Lung (tissue), 12 donors: ENCODE results near the gene LDHB. TPM values are rescaled to one million over a fixed set of nuclear protein-coding genes. Genes with fewer than 3 reads are reported as not detected.

ENCODE experiments used
- ATAC-seq: fragments of 200-7000 bp; cut with Tn5 transposase; one replicate; pipeline ENCODE4 v1.9.1; 2020; ENCODE audit warnings: moderate number of reproducible peaks; ENCODE audit not compliant: insufficient read depth, low FRiP score
- DNase-seq, 3 donors: peaks; one replicate each; pipeline ENCODE4 v3.0.0-alpha.2; 2013 to 2017
- H3K27ac ChIP-seq, 2 donors: one replicate each; pipeline ENCODE4 v1.5.1; 2013; ENCODE audit warnings: mild to moderate bottlenecking in 2 of 2, moderate library complexity in 2 of 2, control low read depth in 1 of 2, inconsistent platforms in 1 of 2, low read depth in 1 of 2, low read length in 1 of 2
- H3K27me3 ChIP-seq, 3 donors: one replicate each; pipeline ENCODE4 v1.5.1; 2013; ENCODE audit warnings: low read length in 2 of 3; ENCODE audit not compliant: control insufficient read depth in 3 of 3, insufficient read depth in 3 of 3
- H3K36me3 ChIP-seq, 4 donors: one replicate each; pipeline ENCODE4 v1.5.1; 2013; ENCODE audit warnings: low read length in 4 of 4, mild to moderate bottlenecking in 1 of 4, moderate library complexity in 1 of 4; ENCODE audit not compliant: control insufficient read depth in 4 of 4, insufficient read depth in 4 of 4
- H3K4me1 ChIP-seq, 5 donors: one replicate each; pipeline ENCODE4 v1.5.1; 2013; ENCODE audit warnings: low read length in 5 of 5, mild to moderate bottlenecking in 2 of 5, moderate library complexity in 1 of 5; ENCODE audit not compliant: control insufficient read depth in 5 of 5, insufficient read depth in 5 of 5
- H3K4me3 ChIP-seq: one replicate; pipeline ENCODE4 v1.5.1; 2013; ENCODE audit warnings: mild to moderate bottlenecking, control low read depth, moderate library complexity
- H3K9ac ChIP-seq, 2 donors: one replicate each; pipeline ENCODE4 v1.5.1; 2013; ENCODE audit warnings: low read length in 2 of 2, control low read depth in 1 of 2; ENCODE audit not compliant: insufficient read depth in 1 of 2
- H3K9me3 ChIP-seq, 4 donors: one replicate each; pipeline ENCODE4 v1.5.1; 2013; ENCODE audit warnings: low read length in 3 of 4, mild to moderate bottlenecking in 1 of 4, moderate library complexity in 1 of 4; ENCODE audit not compliant: control insufficient read depth in 4 of 4, insufficient read depth in 3 of 4
- WGBS, 2 donors: extraction: QIAGEN DNeasy Blood & Tissue Kit; methylation state at CpG; one replicate each; pipeline ENCODE4 v1.1.7; 2013; 5-methylcytosine and 5-hydroxymethylcytosine counted together
- polyA plus RNA-seq, 2 donors: library from polyadenylated mRNA; stranded (reverse); fragments of 200-250 nt; gene quantifications; one replicate each; pipeline ENCODE4 v1.2.1, GENCODE V29; 2013
- total RNA-seq, 2 donors: library from RNA; depleted of rRNA in 1 of 2; stranded (reverse); fragments of >200 nt in 1 of 2; gene quantifications; one replicate each; pipeline ENCODE4 v1.2.1, GENCODE V29; 2014 to 2021
- TF ChIP-seq, protein P1 (sequence below): IDR thresholded peaks from 2 replicates; pipeline ENCODE4 v1.5.1; 2012; ENCODE audit warnings: mild to moderate bottlenecking; ENCODE audit errors: control extremely low read depth, extremely low read depth
- donor health status: control.
- donor health status: control.
- donor health status: Bipolar disorder and iron deficiency.
- donor health status: healthy.
- donor health status: DM: yes; HTN: yes; CAD: no.

The LDHB gene
- total and polyA plus RNA-seq, 4 donors, result 370 to 551 (median 459) TPM

DNA sequence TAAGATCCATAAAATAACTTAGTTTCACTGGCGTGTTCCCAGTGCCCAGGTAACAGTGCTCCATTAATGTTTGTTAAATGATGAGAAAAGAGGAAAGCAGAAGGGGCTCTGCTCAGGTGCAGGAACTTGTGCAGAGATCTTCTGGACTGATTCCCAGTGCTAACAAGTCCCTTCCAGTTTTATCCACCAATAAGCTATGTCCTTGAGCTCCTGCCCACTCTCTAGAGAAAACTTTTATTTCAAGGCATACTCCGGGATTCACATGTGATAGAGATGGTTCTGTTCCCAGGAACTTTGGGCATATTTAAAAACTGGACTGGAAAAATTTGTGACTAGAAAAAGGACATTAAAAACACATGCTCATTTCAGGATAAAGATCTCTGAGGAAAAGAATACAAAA is 54.9 kb downstream of the LDHB start:
- 74 to 87% methylated on average over 2 of the region's 2 CpGs for WGBS, 2 donors
- Histone ChIP-seq H3K9me3 (no peaks in the 10 kb centered on the region), H3K36me3 (no peaks in the 10 kb centered on the region), H3K4me1 (peaks cover 0 to 3% (median 0%) of the 10 kb centered on the region in 5 donors), H3K27ac (no peak overlapping the region), H3K4me3 (no peak overlapping the region), H3K27me3 (peaks cover 0 to 4% (median 0%) of the 10 kb centered on the region in 3 donors), H3K9ac (no peak overlapping the region)
- no peak for ATAC-seq
- TF ChIP-seq, protein P1, sequence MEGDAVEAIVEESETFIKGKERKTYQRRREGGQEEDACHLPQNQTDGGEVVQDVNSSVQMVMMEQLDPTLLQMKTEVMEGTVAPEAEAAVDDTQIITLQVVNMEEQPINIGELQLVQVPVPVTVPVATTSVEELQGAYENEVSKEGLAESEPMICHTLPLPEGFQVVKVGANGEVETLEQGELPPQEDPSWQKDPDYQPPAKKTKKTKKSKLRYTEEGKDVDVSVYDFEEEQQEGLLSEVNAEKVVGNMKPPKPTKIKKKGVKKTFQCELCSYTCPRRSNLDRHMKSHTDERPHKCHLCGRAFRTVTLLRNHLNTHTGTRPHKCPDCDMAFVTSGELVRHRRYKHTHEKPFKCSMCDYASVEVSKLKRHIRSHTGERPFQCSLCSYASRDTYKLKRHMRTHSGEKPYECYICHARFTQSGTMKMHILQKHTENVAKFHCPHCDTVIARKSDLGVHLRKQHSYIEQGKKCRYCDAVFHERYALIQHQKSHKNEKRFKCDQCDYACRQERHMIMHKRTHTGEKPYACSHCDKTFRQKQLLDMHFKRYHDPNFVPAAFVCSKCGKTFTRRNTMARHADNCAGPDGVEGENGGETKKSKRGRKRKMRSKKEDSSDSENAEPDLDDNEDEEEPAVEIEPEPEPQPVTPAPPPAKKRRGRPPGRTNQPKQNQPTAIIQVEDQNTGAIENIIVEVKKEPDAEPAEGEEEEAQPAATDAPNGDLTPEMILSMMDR, result no peak
- no peak for DNase-seq

DNA sequence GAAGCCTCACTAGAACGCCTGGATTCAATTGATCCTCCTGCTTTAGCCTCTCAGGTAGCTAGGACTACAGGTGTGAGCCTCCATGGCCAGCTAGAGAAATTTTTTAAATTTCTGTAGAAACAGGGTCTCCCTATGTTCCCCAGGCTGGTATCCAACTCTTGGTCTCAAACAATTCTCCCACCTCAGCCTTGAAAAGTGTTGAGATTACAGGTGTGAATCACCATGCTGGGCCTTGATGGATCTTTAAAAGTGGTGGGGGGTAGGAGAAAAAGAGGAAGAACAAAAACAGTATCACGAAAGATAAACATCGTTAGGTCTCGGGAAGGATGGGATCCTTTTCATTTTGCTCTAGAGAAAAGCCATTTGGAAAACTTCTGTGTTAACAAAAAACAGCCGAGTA is 57.4 kb downstream of the LDHB start:
- 73 to 74% methylated on average over 5 of the region's 5 CpGs for WGBS, 2 donors
- DNase-seq, result no peak
- Histone ChIP-seq H3K9ac (no peak overlapping the region), H3K36me3 (no peaks in the 10 kb centered on the region), H3K9me3 (no peaks in the 10 kb centered on the region), H3K27me3 (peaks cover 0 to 4% (median 0%) of the 10 kb centered on the region in 3 donors), H3K4me1 (peaks cover 0 to 3% (median 0%) of the 10 kb centered on the region in 5 donors), H3K27ac (no peak overlapping the region), H3K4me3 (no peak overlapping the region)
- TF ChIP-seq, protein P1, result no peak
- no peak for ATAC-seq

DNA sequence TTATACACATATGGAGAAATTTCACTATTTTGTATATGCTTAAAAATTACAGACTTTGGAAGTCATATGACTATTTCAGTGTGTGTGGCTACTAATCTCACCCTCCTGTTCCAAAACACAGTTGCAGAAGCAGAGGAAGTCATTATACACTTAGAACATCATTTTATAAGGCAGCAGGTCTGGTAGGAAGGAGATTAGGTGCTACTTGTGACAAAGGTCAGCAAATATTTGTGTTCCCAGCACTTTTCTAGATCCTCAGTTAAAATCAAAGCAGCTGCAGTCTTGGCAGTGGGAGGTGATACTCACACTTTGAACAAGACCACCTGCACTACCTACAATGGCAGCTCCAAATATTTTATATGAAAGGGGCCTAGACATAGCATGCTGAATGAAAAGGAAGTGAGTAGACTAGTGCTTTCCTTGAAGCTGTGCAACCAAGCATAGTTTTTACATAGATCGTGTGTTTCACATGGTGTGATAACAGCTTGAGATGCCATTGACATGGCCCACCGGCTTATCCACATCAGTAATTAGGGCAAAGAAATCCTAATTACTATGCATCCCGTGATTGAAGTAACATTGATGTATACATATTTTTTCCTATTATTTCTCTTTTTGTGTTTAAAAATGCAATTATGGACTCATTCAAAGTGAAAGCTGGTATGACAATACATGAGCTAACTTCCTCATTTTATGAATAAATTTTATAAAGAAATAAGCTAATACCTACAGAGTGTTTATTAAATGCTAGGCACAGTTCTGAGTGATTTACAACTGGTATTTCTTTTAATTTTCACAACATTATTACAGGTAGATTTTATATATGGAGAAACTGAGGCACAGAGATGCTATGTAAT is 58.3 kb downstream of the LDHB start:
- DNase-seq, result no peak
- no peak for ATAC-seq
- 80 to 94% methylated on average over 3 of the region's 3 CpGs for WGBS, 2 donors

More for the DNA sequence above, 58.3 kb downstream of the LDHB start:
- Histone ChIP-seq H3K27ac (no peak overlapping the region), H3K36me3 (no peaks in the 10 kb centered on the region), H3K4me1 (peaks cover 0 to 3% (median 0%) of the 10 kb centered on the region in 5 donors), H3K9ac (no peak overlapping the region), H3K27me3 (peaks cover 0 to 3% (median 0%) of the 10 kb centered on the region in 3 donors), H3K9me3 (no peaks in the 10 kb centered on the region), H3K4me3 (no peak overlapping the region)
- TF ChIP-seq, protein P1, result no peak
